HG03571 (cell line): ENCODE measurements around the gene MYBPC2.

ENCODE experiments used
- ATAC-seq: cut with Tn5 transposase; IDR thresholded peaks from one replicate; pipeline ENCODE4 v1.9.1; 2021; ENCODE audit not compliant: unreplicated experiment

MYBPC2 gene

DNA sequence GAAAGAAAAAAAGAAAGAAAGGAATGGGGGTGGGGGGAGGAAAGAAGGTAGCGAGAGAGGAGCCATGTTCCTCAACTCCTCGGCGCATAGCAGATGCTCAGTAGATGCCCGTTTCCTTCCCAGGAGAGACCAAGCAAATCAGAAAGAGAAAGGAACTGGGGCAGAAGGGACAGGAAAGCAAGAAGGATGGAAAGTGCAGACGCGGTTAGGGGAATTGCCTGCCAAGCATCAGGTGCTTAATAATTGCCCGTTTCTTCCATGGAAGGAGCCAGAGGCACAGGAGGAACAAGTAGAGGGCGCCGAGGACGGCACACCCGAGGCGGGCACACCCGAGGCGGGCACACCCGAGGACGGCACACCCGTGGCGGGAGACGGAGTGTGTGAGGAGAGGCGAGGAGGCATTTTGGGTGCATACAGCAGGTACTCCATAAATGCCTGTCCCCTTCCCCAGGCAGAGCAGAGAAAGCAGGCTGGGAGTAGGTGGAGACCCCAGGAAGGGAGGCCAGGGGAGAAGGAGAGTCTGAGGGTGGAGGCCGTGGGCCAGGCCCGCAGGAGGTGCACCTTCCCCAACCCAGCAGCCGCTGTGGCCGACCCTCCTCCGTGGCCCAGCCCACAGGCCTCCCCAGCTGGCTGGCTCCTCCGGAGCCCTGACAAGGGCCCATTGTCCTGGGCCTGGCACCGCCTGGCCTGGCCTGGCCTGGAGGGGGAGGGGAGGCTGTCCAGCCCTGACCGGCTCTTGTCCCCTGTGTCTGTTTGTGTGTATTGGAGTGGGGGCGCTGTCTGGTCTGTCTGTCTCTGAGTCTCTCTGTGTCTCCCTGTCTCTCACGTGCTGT lies 63.7 kb downstream of the MYBPC2 start:
- no peak for ATAC-seq

DNA sequence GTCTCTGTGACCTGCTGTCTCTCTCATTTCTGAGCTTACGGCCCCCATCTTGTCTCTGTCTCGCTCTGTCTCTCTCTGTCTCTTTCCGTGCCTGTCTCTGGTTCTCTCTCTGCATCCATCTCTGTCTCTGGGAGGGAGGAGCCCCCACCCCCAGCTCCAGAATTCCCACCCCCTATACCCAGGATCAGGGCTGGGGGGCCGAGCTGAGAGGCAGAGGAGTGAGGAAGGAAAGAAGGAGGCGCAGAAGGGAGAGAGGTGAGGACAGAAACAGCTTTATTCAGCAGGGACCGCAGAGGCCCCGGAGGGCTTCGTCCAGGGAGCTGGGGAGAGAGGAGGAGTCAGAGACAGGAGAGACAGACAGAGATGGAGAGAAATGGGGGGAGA lies 64.3 kb downstream of the MYBPC2 start:
- no peak for ATAC-seq

DNA sequence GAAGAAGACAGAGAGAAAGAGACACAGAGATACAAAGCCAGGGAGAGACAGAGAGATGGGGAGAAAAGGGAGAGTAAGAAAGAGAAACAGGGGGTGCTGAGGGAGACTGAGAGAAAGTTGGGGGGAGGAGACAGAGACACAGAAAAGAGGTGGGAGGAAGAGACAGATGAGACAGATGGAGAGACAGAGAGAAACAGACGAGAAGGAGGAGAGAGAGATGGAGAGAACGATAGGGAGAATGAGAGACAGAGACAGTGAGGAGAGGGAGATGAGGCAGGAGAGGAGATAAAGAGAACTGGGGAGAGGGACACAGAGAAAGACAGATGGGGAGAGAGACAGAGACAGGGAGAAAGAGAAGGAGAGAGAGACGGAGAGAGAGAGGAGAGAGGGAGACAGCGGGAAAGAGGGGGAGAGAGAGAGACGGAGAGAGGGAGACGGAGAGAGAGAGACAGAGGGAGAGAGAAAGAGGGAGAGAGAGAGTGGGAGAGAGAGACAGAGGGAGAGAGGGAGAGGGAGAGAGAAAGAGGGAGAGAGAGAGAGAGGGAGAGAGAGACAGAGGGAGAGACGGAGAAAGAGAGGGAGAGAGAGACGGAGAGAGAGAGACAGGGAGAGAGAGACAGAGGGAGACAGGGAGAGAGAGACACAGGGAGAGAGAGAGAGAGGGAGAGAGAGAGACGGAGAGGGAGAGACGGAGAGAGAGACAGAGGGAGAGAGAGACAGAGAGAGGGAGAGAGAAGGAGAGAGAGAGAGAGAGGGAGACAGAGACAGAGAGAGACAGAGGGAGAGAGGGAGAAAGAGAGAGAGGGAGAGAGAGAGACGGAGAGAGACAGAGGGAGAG lies 65.7 kb downstream of the MYBPC2 start:
- ATAC-seq: no peak

DNA sequence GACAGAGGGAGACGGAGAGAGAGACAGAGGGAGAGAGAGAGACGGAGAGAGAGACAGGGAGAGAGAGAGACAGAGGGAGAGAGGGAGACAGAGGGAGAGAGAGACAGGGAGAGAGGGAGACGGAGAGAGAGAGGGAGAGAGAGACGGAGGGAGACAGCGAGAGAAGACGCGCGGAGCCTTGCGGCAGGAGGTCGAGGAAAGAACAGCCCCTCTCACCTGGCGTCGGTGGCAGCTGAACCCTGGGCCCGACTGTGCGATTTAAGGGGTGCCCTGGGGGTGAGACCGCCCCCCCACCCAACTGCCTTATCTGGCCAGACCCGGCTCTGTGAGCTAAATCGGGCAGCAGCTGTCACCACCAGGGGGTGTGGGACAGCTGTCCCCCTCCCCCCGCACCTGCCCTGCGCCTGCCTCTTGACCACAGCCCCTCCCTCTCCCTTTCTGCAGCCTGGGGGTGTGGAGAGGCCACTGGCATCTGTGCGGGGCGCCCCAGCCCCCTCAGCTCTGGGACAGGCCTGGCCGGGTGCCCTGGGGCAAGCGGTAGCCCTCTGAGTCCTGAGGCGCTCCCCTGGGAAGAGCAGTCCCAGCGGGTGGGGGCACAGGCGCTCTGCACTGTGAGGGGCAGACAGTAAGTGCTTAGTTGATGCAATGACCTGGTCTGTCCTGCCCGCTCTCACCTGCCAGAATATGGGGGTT lies 67.5 kb downstream of the MYBPC2 start:
- ATAC-seq: no peak

DNA sequence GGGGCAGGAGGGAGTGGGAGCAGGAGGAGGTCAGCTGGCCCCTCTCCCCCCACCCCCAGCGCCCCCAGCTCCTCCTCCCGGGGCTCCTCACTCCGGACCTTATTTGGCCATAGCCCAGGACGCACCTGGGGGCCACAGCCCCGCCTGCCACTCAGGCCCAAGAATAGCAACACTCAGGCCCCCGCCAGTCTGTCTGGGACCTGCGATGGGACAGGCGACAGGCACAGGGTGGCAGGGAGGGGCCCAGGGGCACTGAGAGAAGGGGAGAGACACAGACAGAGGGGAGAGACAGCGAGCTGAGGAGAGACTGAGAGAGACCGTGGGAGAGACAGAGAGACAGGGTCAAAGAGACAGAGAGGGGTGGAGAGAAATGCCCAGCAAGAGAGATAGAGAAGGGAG lies 68.1 kb downstream of the MYBPC2 start:
- ATAC-seq: no peak

DNA sequence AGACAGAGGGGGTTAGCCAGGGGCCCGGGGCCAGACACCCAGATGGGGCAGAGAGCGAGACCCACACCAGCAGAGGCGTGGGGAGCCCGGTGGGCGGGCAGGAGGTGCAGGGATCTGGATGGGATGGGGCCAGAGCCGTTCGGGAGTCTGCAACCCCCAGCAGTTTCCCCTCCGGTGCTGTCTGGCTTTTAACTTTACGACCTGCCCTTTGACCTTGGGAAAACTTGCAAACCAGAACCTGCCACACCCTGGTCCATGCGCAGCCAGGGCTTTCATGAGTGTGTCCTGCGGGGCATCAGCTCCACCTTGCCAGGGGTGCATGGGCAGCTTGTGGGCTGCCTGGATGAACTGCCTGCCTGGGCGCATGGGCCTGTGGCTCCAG lies 68.5 kb downstream of the MYBPC2 start:
- ATAC-seq: no peak

DNA sequence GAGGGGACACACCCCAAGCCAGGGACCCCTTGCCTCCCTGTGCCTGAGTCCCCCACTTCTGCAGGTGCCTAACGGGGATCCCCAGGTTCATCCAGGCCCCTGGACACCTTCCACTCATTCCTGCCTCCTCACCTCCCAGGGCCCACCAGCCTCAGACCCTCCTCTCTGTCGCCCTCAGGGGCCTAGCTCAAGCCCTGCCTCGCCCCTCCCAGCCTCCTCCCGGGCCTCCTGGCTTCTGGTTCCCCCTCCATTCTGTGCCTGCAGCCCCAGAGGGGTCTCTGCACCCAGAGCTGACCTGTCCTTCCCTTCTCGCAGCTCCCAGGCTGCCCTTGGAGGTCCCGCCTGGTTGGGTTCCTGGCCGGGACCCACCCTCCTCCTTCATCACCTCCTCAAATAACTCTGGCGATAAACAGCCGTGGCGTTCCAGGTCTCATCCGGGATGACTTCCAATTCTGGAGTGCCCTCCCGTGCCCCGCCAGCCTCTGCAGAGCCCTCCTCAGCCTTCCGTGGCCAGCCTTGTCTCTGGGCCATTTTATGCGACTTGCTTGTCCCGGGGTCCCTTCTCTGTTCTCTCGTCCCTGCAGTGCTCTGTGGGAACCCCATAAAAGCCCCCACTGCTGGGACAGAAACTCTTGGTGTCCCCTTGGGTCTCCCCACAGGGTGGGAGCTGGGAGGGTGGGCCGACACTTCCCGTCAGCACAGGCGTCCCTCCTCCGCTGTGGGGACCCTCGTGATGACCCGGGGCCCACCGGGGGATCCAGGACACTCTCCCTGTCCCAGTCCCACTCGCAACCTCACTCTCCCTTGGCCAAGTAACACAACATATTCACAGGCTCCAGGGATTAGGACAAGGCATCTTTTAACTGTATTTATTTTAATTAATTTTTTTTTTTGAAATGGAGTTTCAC lies 69.1 kb downstream of the MYBPC2 start:
- ATAC-seq: no peak

DNA sequence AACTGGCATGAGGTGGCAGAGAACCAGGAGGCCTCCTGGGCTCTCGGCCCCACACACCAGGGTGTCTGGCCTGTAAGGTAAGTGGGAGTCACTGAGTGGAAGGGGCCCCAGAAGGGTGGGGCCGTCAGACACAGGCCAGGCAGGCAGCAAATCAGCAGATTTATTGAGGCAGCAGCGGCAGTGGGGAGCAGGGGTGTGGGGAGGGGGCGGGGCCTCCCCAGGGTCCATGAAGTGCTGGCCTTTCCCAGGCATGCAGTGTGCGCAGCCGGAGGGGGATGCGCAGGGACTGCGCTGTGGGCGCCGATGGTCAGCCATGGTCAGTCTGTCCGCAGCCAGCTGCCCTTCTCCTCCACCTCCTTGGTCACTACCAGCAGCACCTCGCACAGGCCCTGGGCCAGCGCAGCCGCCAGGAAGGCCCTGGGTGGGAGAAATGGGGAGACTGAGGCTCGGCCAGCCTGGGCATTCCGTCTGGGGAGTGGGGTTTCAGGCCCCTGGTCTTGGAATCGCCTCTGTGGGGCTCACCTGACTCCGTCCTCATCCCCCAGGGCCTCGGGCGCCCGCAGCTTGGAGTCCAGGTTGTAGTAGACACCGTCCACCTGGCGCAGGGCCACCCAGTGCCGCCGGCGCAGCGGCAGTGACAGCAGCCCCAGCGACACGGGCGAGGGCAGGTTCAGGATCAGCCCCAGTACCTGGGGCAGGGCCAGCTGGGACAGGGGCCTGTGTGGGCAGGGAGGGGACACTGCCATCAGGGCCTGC lies 73.3 kb downstream of the MYBPC2 start:
- ATAC-seq: no peak

DNA sequence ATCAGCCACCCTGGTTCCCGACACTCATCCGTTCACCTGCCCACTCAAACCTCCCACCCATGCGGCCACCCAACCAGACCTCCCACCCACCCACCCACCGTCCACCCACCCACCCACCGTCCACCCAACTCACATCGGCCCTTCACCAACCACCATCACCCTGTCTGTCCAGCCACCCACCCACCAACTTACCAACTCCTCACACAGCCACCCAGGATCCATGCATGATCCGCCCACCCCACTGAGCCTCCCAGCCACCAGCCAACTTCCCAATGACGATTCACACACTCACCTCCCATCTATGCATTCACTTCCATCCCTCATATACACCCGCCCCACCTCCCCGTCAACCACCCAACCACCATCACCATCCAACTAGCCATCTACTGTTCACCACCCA lies 74.0 kb downstream of the MYBPC2 start:
- ATAC-seq: no peak

DNA sequence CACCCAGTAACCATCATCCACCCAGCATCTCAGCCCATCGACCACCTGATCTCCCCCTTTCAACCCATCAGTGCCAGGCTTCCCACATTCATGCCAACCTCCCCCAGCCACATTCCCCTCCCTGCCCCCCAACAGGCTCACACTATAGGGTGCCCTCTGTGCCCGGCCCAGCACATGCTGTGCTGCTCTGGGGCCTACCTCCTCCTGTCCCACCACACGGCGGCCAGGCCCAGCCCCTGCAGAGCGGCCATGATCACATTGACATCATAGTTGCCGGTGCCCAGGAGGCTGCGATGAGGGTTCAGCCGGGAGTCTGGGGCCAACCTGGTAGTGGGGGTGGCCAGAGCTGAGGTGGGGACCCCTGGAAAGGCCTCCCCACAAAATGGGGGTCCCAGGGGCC lies 74.7 kb downstream of the MYBPC2 start:
- no peak for ATAC-seq

DNA sequence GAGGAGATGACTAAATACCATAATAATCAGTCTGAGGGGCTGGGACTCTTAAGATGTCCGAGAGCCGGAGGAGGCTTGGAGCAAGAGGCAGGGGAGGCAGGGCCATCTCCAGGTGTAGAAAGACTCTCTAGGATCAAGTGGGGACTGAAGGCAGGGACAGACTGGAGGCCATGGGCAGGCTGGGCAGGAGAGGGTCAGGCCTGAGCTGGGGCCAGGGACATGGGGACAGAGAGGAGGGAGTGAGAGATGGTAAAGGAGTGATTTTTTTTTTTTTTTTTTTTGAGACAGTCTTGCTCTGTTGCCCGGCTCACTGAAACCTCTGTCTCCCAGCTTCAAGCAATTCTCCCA lies 76.1 kb downstream of the MYBPC2 start:
- ATAC-seq: no peak

DNA sequence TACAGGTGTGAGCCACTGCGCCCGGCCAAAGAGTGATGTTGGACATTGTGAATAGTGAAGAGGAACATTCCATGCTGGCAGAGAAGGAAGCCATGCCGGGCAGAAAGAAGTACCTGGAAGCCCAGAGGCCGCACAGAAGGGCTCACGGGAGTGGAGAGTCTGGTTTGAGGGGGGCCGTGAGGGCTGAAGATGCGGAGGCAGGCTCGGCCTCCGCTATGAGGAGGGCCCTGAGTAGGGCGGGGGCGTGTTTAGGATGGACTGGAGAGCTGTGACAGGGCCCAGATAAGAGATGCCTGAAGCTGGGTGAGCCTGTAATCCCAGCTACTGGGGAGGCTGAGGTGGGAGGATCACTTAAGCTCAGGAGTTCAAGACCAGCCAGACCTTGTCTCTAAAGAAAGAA lies 76.7 kb downstream of the MYBPC2 start:
- no peak for ATAC-seq

DNA sequence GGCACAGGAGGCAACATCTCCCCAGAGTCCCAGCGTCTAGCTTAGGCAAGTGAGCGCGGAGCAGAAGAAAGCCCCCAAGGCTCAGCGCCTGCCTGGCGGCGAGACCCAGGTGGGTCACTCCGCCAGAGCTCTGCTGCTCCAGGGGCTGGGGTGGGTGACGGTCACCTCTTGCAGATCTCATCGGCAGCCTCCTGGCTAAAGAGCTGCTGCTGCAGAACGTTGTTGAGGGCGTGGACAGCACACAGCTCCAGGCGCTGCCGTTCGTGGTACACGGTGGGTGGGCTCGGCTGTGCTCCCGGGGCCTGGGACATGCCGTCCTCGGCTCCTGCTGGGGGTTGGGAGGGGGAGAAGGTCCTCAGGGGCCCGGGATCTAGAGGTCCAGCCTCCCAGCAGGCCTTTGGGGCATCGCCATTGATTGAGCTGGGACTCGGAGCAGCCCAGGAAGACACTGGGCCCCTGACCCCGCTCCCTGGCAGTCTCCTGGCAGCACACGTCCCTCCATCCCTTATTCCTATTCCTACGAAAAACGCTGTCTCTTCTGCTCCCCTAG lies 77.5 kb downstream of the MYBPC2 start:
- no peak for ATAC-seq

DNA sequence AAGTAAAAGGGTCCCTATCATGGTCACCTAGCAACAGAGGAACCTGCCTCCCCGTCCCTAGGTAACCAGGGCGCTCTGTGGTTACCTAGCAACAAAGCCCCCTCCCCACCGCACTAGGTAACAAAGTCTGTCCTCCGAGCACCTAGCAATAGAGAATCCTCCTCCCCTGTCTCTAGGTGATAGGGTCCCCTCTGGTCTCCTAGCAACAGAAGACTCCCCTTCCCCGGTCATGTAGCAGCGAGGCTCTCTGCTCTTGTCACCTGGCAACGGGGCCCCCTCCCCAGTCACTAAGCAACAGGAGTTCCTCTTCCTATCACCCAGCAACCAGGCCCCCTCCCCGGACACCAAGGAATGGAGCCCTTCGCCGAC lies 78.0 kb downstream of the MYBPC2 start:
- ATAC-seq: no peak

DNA sequence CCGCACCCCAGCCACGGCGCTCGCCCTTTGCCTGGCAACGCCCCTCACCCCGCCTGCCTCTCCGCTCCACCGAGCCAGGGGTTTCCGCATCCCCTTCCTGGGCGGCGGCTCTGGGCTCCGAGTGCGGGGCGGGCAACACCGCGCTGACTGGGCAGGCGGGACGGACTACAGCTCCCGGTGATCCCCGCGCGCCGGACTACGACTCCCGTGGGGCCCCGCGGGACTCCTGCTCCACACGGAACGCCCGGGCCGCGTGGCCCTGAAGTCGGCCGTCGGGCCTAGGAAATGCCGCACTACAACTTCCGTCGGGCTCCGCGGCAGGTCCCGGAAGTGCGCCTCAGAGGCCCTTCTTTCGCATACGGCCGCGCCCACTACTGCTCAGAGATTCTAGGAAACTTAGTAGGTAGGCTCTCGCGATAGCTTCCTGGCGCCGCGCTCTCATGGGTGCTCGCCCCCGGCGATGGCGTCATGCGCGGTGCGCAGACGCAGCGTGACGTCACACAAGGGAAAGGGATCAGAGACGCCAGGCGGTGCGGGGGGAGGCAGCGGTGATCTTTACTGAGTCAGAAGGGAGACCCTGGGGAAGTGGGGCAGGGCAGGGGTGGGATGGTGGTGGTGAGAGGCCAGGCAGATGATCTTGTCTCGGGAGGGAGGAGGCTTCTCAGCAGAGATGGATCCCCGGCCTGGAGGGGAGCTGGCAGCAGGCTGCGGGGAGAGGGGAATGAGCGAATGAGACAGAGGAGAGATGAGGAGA lies 78.6 kb downstream of the MYBPC2 start, which contains the start of gene JOSD2:
TSS of gene JOSD2 (minus strand) at position 123 of the 754 bp plus-strand sequence. CDS start 760 bp downstream, outside the sequence.
- ATAC-seq: peak; percentile 72

DNA sequence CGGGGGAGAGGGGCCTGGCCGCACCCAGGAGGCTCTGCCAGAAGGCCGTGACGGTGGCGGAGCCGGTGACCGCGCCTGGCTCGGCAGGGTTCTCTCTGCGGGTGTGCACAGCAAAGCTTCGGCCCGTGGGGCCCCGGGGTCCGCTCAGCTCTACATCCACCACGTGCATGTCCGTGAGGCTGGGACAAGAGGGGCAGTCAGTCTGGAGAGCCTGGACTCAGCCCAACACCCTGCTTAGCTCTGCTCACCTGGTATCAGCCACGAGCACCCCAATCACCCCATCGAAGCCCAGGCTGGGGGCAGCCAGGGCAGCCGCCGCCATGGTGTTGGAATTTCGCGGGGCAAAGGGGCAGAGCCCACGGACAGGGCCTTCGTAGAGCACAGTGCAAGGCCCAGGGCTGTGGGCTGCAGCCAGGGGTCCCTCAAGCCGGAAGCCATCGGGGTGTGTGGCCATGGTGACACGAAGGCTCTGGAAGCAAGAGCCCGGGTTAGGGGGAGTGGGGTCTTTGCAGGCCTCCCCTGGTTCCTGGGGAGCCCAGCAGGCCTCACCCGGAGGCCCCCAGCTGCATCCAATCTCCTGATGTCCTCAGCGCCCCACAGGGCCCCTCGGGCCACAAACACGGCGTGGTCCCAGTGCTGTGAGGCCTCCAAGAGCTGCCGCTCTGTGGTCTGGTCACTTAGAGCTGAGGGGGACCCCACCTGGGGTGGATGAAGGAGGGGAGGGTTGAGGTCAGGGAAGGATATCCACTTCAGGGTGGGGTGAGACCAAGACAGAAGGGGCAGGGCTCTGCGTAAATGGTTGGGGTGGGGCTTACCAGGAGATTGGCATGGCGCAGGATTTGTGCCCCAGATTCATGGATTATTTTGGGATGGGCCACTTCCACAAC lies 79.7 kb downstream of the MYBPC2 start:
- no peak for ATAC-seq

DNA sequence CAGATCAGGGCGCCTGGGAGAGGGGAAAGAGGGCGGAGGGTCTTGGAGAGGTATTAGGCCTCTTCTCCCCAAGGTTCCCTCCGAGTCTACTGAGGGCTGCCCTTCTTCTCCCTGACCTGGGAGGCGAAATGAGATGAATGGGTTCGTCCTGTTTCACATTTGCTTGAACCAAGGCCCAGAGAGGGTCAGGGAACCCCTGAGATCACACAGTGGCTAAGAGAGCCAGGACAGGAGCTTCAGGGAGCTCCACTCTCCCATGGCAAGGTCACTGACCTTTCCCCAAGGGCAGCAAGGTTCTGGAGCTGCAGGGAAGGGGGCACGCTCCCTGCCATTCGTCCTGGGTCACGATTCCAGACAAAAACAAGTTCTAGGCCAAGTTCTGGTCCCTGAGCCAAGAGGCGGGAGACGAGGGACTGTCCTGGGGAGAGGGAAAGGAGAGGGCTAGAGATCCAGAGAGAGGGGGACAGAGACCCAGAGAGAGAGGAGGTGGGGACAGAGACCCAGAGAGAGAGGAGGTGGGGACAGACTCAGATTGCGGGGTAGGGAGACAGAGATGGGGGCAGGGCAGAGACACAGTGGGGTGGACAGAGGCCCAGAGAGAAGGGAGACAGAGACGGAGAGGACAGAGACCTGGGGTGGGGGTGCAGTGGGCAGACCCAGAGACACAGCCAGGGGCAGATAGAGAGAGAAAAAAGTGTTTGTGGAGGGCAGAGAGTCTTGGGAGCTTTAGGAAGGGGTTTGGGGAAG lies 80.5 kb downstream of the MYBPC2 start:
- ATAC-seq: no peak
